DOHH2 (cell line): ENCODE data around the gene PSAP.

ENCODE experiments used
- H3F3A ChIP-seq: fragments of 200-600 bp; sonication (generic), shearing (Covaris generic); 2 replicates; pipeline ENCODE4 v1.6.0; 2016; ENCODE audit warnings: antibody characterized with exemption, mild to moderate bottlenecking; ENCODE audit not compliant: control insufficient read depth, insufficient read depth
- H3K27ac ChIP-seq: fragments of 200-600 bp; sonication (generic); 2 replicates; pipeline ENCODE4 v1.5.1; 2014; ENCODE audit warnings: low read depth, mild to moderate bottlenecking, low read length, moderate library complexity
- H3K27me3 ChIP-seq: fragments of 200-600 bp; sonication (generic); 2 replicates; pipeline ENCODE4 v1.6.1; 2014; ENCODE audit warnings: mild to moderate bottlenecking, low read length, mixed read lengths; ENCODE audit not compliant: control insufficient read depth
- H3K36me3 ChIP-seq: fragments of 200-600 bp; sonication (generic); 2 replicates; pipeline ENCODE4 v1.6.1; 2014; ENCODE audit warnings: mild to moderate bottlenecking, low read length, moderate library complexity, mixed read lengths; ENCODE audit not compliant: control insufficient read depth
- H3K4me1 ChIP-seq: fragments of 200-600 bp; sonication (generic); 2 replicates; pipeline ENCODE4 v1.6.1; 2014; ENCODE audit warnings: mild to moderate bottlenecking, low read length, mixed read lengths; ENCODE audit not compliant: control insufficient read depth
- H3K4me2 ChIP-seq: fragments of 200-600 bp; sonication (generic); 2 replicates; pipeline ENCODE4 v1.6.0; 2014; ENCODE audit warnings: mild to moderate bottlenecking, low read length, moderate library complexity
- H3K4me3 ChIP-seq: fragments of 200-600 bp; sonication (generic); 2 replicates; pipeline ENCODE4 v1.5.1; 2014; ENCODE audit warnings: mild to moderate bottlenecking, low read length, mixed read lengths
- H3K79me2 ChIP-seq: fragments of 200-600 bp; sonication (generic); 2 replicates; pipeline ENCODE4 v1.6.1; 2014; ENCODE audit warnings: mild to moderate bottlenecking, low read length, mixed read lengths; ENCODE audit not compliant: control insufficient read depth
- H3K9me2 ChIP-seq: fragments of 200-600 bp; sonication (generic); replicated peaks from 2 replicates; pipeline ENCODE4 v1.6.1; 2014; ENCODE audit warnings: mild to moderate bottlenecking, low read length, mixed read lengths; ENCODE audit not compliant: control insufficient read depth
- H3K9me3 ChIP-seq: fragments of 200-600 bp; sonication (generic); 2 replicates; pipeline ENCODE4 v1.6.1; 2014; ENCODE audit warnings: antibody characterized with exemption, low read length, mixed read lengths; ENCODE audit not compliant: control insufficient read depth, insufficient read depth
- H4K20me1 ChIP-seq: fragments of 200-600 bp; sonication (generic); 2 replicates; pipeline ENCODE4 v1.6.0; 2014; ENCODE audit warnings: low read depth, mild to moderate bottlenecking, antibody characterized with exemption, low read length, moderate library complexity; ENCODE audit not compliant: control insufficient read depth, insufficient read depth
- CTCF ChIP-seq: fragments of 200-600 bp; sonication (generic); IDR thresholded peaks from one replicate; pipeline ENCODE4 v1.5.1; 2014; ENCODE audit warnings: antibody characterized with exemption, mild to moderate bottlenecking, low read depth, low read length; ENCODE audit not compliant: poor library complexity, severe bottlenecking
- EZH2phosphoT487 ChIP-seq: fragments of 200-600 bp; sonication (generic); IDR thresholded peaks from 2 replicates; pipeline ENCODE4 v1.6.1; 2017; ENCODE audit warnings: borderline replicate concordance, mild to moderate bottlenecking, antibody characterized with exemption, low read length, moderate library complexity, mixed read lengths

PSAP gene

DNA sequence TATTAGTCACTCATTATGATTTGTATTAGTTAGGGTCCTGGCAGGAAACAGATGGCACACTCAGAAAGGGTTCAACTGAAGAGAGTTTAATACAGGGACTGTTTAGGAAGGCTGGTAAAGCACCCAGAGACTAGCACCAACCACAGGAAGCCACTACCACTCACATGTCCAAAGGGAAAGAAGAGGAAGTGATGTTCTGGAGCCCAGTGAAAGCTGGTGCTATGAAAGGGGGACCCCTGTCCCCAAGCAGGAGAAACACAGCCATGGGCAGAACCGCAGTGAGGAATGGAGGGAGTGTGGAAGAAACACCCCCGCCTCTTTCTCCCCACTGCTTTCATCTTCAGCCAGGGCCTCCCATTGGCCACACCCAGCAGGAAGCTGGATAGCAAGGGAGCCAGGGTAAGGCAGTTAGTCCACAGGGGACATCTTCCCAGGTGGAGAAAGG is 74.5 kb downstream of the PSAP start:
- Histone ChIP-seq H4K20me1 (no peaks in the 10 kb centered on the region), H3K4me1 (peaks cover 5% of the 10 kb centered on the region), H3F3A (no peaks in the 10 kb centered on the region), H3K27ac (no peak overlapping the region), H3K4me3 (no peak overlapping the region), H3K79me2 (no peaks in the 10 kb centered on the region), H3K27me3 (peaks cover 27% of the 10 kb centered on the region), H3K4me2 (no peak overlapping the region), H3K9me2 (no peaks in the 10 kb centered on the region), H3K36me3 (no peaks in the 10 kb centered on the region), H3K9me3 (no peaks in the 10 kb centered on the region)
- TF ChIP-seq CTCF (no peak), EZH2phosphoT487 (no peak)

GRCh38 chr10:71774916-71775702 is 75.9 kb downstream of the PSAP start:
- peaks cover 5% of the 10 kb centered on the region for H3K4me1 ChIP-seq
- no peaks in the 10 kb centered on the region for H3K79me2 ChIP-seq
- no peaks in the 10 kb centered on the region for H3K9me2 ChIP-seq
- no peak overlapping the region for H3K4me3 ChIP-seq
- H3K27ac ChIP-seq = no peak overlapping the region
- H3F3A ChIP-seq = no peaks in the 10 kb centered on the region
- TF ChIP-seq CTCF = no peak
- no peak for TF ChIP-seq EZH2phosphoT487
- H3K27me3 ChIP-seq = peaks cover 31% of the 10 kb centered on the region
- no peaks in the 10 kb centered on the region for H4K20me1 ChIP-seq
- H3K9me3 ChIP-seq = no peaks in the 10 kb centered on the region
- H3K4me2 ChIP-seq = no peak overlapping the region
- no peaks in the 10 kb centered on the region for H3K36me3 ChIP-seq

GRCh38 chr10:71773221-71773971 is 77.7 kb downstream of the PSAP start, which contains the start of gene VSIR:
Gene VSIR (minus strand): TSS chr10:71773520. CDS start chr10:71773439, 81 bp downstream.
- H3K36me3 ChIP-seq = no peaks in the 10 kb centered on the region
- peak within 1 kb of the TSS; percentile 32; the same call in 1 of the 2 replicates for H3K4me3 ChIP-seq
- peaks cover 31% of the 10 kb centered on the region for H3K27me3 ChIP-seq
- H3K27ac ChIP-seq = no peak within 1 kb of the TSS
- H3K4me2 ChIP-seq = peak within 1 kb of the TSS; percentile 47
- TF ChIP-seq CTCF (peak; percentile 61), EZH2phosphoT487 (no peak)
- H3K9me3 ChIP-seq = no peaks in the 10 kb centered on the region
- no peaks in the 10 kb centered on the region for H4K20me1 ChIP-seq
- H3K4me1 ChIP-seq = peaks cover 9% of the 10 kb centered on the region
- no peaks in the 10 kb centered on the region for H3K79me2 ChIP-seq
- H3K9me2 ChIP-seq = no peaks in the 10 kb centered on the region
- no peaks in the 10 kb centered on the region for H3F3A ChIP-seq
